Measurements from ENCODE around the gene TMEM87B. TPM values are rescaled to one million over a fixed set of nuclear protein-coding genes. Genes with fewer than 3 reads are reported as not detected.

Gene TMEM87B
- total and polyA plus RNA-seq, 10 of the 15 experiments (the other 5 are each of a cell fraction or from before 2014, with no cell fraction given): 5.7 to 20.6 (median 12.3) TPM

GRCh38 chr2:112140899-112141625 is 86.0 kb downstream of the TMEM87B start (continued):
- TF ChIP-seq, protein P1, sequence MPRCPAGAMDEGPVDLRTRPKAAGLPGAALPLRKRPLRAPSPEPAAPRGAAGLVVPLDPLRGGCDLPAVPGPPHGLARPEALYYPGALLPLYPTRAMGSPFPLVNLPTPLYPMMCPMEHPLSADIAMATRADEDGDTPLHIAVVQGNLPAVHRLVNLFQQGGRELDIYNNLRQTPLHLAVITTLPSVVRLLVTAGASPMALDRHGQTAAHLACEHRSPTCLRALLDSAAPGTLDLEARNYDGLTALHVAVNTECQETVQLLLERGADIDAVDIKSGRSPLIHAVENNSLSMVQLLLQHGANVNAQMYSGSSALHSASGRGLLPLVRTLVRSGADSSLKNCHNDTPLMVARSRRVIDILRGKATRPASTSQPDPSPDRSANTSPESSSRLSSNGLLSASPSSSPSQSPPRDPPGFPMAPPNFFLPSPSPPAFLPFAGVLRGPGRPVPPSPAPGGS (IDR thresholded peaks at IDR 0.05; ENCODE audit: borderline replicate concordance, insufficient read depth, low read depth, low read length, poor library complexity, severe bottlenecking): no peak
- no peak for TF ChIP-seq NBN (IDR thresholded peaks at IDR 0.05)

GRCh38 chr2:112141626-112142007 is 86.5 kb downstream of the TMEM87B start:
- no TSS peak for BruUV-seq (replicated peaks)
- WGBS (ENCODE audit: insufficient coverage, insufficient replicate concordance, low lambda C conversion rate, missing lambda C conversion rate): 77% methylated on average over 7 of the region's 7 CpGs

More at GRCh38 chr2:112141626-112142007, 86.5 kb downstream of the TMEM87B start:
- no peak overlapping the region for H3K9ac ChIP-seq (ENCODE audit: control insufficient read depth, insufficient read depth, low read length)
- H3K4me1 ChIP-seq (ENCODE audit: control insufficient read depth, insufficient read depth, low read length): no peaks in the 10 kb centered on the region
- POLR2A ChIA-PET: no interaction called here
- no peaks in the 10 kb centered on the region for H3K79me2 ChIP-seq (ENCODE audit: control insufficient read depth, insufficient read depth, low read length)
- no peak overlapping the region for H3K4me2 ChIP-seq (ENCODE audit: control insufficient read depth, insufficient read depth)
- peaks cover 1 to 8% of the 10 kb centered on the region in 2 experiments; a peak in 2 of 4 replicates for H3K27me3 ChIP-seq (replicated peaks in 1 of 2; ENCODE audit: control insufficient read depth in 2 of 2, insufficient read depth in 2 of 2, low read length in 1 of 2)
- no peaks in the 10 kb centered on the region for H4K20me1 ChIP-seq (ENCODE audit: control insufficient read depth, insufficient read depth)
- ATAC-seq (no peak), DNase-seq (ENCODE audit: low read depth, low spot score) (no peak), FAIRE-seq (no peak)
- H3K36me3 ChIP-seq (ENCODE audit: control insufficient read depth in 2 of 2, insufficient read depth in 2 of 2, low read length in 1 of 2): no peaks in the 10 kb centered on the region
- intact Hi-C loops (cut with micrococcal nuclease; ENCODE audit: unreplicated experiment): no loop called here
- H3K9me3 ChIP-seq (replicated peaks; ENCODE audit: control insufficient read depth, insufficient read depth, low read length): no peaks in the 10 kb centered on the region
- H2AFZ ChIP-seq (ENCODE audit: control insufficient read depth, low read depth, low read length): no peak overlapping the region
- RAD21 ChIA-PET (ENCODE audit: unreplicated experiment): no interaction called here
- no peak overlapping the region for H3K4me3 ChIP-seq
- TF ChIP-seq TARDBP (IDR thresholded peaks at IDR 0.05; ENCODE audit: borderline replicate concordance) (no peak), MYC (IDR thresholded peaks at IDR 0.05; ENCODE audit: insufficient read depth, insufficient read length, insufficient replicate concordance, low read length, severe bottlenecking) (no peak), ELK1 (IDR thresholded peaks at IDR 0.05; ENCODE audit: low read depth, low read length) (no peak), BRCA1 (IDR thresholded peaks at IDR 0.05; ENCODE audit: low read depth, low read length) (no peak), RAD21 (IDR thresholded peaks at IDR 0.05; ENCODE audit: insufficient read depth, low read depth, low read length) (no peak), USF2 (IDR thresholded peaks at IDR 0.05; ENCODE audit: borderline replicate concordance, low read depth, low read length) (no peak), PML (IDR thresholded peaks at IDR 0.05; ENCODE audit: low read length) (no peak), TCF7 (IDR thresholded peaks at IDR 0.05; ENCODE audit: borderline replicate concordance) (no peak), ZNF384 (IDR thresholded peaks at IDR 0.05; ENCODE audit: borderline replicate concordance, low read depth, low read length) (no peak), BCL11A (IDR thresholded peaks at IDR 0.05; ENCODE audit: low read depth, low read length) (no peak), CBX5 (IDR thresholded peaks at IDR 0.05; ENCODE audit: low read depth) (no peak)
- TF ChIP-seq, protein P2, sequence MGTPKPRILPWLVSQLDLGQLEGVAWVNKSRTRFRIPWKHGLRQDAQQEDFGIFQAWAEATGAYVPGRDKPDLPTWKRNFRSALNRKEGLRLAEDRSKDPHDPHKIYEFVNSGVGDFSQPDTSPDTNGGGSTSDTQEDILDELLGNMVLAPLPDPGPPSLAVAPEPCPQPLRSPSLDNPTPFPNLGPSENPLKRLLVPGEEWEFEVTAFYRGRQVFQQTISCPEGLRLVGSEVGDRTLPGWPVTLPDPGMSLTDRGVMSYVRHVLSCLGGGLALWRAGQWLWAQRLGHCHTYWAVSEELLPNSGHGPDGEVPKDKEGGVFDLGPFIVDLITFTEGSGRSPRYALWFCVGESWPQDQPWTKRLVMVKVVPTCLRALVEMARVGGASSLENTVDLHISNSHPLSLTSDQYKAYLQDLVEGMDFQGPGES (IDR thresholded peaks at IDR 0.05): no peak
- TF ChIP-seq, protein P3, sequence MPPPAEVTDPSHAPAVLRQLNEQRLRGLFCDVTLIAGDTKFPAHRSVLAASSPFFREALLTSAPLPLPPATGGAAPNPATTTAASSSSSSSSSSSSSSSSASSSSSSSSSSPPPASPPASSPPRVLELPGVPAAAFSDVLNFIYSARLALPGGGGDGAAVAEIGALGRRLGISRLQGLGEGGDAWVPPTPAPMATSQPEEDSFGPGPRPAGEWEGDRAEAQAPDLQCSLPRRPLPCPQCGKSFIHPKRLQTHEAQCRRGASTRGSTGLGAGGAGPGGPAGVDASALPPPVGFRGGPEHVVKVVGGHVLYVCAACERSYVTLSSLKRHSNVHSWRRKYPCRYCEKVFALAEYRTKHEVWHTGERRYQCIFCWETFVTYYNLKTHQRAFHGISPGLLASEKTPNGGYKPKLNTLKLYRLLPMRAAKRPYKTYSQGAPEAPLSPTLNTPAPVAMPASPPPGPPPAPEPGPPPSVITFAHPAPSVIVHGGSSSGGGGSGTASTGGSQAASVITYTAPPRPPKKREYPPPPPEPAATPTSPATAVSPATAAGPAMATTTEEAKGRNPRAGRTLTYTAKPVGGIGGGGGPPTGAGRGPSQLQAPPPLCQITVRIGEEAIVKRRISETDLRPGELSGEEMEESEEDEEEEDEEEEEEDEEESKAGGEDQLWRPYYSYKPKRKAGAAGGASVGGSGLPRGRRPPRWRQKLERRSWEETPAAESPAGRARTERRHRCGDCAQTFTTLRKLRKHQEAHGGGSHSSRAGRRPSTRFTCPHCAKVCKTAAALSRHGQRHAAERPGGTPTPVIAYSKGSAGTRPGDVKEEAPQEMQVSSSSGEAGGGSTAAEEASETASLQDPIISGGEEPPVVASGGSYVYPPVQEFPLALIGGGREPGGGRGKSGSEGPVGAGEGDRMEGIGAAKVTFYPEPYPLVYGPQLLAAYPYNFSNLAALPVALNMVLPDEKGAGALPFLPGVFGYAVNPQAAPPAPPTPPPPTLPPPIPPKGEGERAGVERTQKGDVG (CRISPR knock-in tag; IDR thresholded peaks at IDR 0.05): no peak
- H3K27ac ChIP-seq (ENCODE audit: control insufficient read depth, insufficient read depth): no peak overlapping the region
- SMC1A ChIA-PET (ENCODE audit: uncharacterized antibody, unreplicated experiment): no interaction called here
- CTCF ChIA-PET: no interaction called here
- in situ Hi-C loops (cut with MboI): no loop called here
